Smooth muscle cell of the brain vasculature (primary cell): Measurements from ENCODE around the gene CDKAL1.
"Not testable (repeated sequence)": the region's sequence is repeated elsewhere in the genome, so short reads cannot be mapped to it uniquely, and the experiment has no call there.

Experiments
- DNase-seq: peaks from one replicate; pipeline ENCODE4 v3.0.0-alpha.2; 2012; ENCODE audit warnings: low read depth, low spot score

CDKAL1 gene

GRCh38 chr6:21022343-21023107 lies 488.3 kb downstream of the CDKAL1 start:
- DNase-seq: no peak

DNA sequence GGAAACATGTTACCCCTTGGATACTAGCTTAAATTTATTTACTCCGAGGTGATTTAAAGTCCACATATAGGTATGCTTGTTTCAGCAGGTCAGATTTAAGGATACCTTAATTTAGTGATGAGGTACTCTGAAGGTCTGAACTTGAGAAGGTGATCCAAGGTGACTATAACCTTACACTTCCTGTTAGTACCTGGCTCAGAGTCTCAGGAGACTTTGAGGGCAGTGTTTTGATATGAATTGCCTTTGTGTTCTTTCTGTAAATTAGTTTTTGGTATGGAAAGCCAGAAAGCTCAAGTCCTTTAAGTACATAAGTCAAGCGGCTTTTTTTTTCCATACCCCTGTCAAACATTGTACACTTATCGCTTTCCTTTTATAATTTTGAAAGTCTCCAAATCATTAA lies 489.0 kb downstream of the CDKAL1 start:
- no peak for DNase-seq

- DNase-seq: no peak
Observed at GRCh38 chr6:21024616-21025015, 490.4 kb downstream of the CDKAL1 start.

DNA sequence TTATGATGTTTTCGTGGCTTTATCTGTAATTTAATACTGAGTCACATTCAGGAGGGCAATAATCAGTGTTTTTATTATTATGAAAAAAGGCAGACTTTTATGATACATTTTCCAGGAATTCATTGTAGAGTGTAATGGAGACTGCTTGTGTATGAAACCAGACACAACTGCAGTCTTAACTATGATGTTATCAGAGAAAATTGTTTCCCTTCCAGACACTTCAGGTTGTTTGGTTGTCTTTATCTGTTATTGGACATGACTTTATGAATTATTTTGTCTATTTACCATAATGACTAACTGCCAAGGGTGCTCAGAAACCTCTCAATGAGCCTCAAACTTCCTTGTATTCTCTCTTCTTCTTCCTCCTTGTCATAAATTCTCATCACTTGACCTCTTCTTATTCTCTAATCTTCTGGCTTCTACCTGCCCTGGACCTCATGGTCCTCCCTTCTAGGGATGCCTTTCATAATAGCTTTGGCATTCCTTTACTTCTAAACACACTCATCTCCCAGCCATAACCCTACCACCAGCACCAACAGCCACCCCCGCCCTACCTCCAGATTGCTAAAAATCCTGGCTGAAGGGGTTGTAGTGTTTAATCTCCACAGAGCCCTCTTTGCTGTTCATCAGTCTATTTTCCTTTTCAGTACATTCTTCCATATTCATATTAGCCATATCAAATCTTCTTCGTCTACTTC lies 492.5 kb downstream of the CDKAL1 start:
- DNase-seq: no peak

GRCh38 chr6:21027507-21027906 lies 493.2 kb downstream of the CDKAL1 start:
- DNase-seq: no peak

GRCh38 chr6:21031182-21031581 lies 496.9 kb downstream of the CDKAL1 start:
- DNase-seq: no peak

GRCh38 chr6:21033084-21033483 lies 498.8 kb downstream of the CDKAL1 start:
- no peak for DNase-seq

GRCh38 chr6:21033575-21034026 lies 499.3 kb downstream of the CDKAL1 start:
- no peak for DNase-seq

DNA sequence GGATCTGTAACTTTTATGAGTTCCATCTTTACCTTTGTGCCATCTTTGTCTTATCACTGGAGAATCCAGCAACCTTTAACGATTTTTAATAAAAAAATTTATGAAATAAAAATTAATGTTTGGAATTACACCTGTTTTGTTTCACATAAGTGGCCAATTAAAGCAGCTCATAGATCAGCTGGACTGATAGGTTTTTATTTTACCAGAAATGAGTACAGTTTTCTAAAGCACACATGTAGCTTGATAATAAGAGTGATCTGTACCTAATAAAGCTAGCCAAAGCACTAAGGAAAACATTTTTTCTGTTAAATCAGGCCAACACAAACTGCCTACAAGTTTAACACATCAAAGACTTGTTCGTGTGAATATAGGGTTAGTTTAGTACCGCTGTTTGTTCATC lies 500.1 kb downstream of the CDKAL1 start:
- DNase-seq: no peak

DNA sequence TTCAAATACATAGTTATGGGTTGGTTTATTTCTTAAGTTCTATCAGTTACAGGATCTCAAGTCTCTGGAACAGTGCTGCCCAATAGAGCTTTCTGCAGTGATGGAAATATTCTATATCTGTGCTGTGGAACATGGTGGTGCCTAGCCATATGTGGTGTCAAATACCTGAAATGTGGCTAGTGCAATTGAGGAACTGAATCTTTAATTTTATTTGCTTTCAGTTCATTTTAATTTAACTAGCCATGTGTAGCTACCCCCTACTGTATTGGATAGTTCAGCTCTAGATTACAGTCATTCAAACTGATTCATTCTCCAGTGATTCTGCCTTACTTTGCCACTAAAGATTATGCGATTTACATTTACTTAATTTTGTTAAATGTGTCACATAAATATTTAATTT lies 503.2 kb downstream of the CDKAL1 start:
- no peak for DNase-seq

- DNase-seq: no peak
Observed at GRCh38 chr6:21039926-21040325, 505.7 kb downstream of the CDKAL1 start.

GRCh38 chr6:21045135-21045700 lies 511.0 kb downstream of the CDKAL1 start:
- no peak for DNase-seq

- no peak for DNase-seq
Observed at GRCh38 chr6:21046276-21046675, 512.0 kb downstream of the CDKAL1 start.

- DNase-seq: no peak
Observed at GRCh38 chr6:21048047-21048446, 513.8 kb downstream of the CDKAL1 start.

GRCh38 chr6:21049148-21049547 lies 514.9 kb downstream of the CDKAL1 start:
- no peak for DNase-seq

DNA sequence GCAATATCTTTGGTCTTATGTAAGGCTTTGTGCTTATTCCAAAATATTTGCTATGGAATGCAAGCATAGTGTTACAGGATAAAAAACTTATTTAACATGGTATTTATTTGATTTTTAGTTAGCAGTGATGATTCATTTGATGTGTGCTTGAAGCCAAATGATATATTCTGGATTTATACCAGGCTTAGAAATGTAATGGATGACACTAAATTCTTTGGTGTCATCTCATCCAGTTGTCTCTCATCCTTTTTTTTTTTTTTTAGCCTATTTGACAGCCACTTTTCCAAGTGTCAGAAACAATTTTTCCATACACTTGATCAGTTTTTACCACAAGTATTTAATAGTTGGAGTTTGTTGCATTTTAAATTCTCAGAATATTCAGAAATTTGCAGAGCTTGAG lies 515.3 kb downstream of the CDKAL1 start:
- no peak for DNase-seq

GRCh38 chr6:21050935-21051334 lies 516.7 kb downstream of the CDKAL1 start:
- DNase-seq: no peak

DNA sequence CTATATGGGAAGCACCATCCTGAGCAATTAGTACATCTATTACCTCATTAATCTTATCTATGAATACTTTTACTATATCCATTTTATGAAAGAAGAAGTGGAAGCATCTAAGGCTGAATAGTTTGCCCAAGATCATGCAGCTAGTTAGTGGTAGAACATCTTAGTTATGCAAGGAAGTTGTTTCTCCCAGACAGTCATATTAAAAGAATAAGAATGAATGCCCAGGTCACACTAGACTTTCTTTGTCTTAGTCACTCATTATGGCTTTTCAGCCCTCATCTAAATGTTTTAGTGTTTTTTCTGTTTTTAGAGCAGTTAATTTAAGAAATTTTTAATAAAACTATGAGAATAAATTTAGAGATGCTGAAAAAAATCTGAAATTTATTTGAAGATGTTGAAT lies 517.5 kb downstream of the CDKAL1 start:
- no peak for DNase-seq

DNA sequence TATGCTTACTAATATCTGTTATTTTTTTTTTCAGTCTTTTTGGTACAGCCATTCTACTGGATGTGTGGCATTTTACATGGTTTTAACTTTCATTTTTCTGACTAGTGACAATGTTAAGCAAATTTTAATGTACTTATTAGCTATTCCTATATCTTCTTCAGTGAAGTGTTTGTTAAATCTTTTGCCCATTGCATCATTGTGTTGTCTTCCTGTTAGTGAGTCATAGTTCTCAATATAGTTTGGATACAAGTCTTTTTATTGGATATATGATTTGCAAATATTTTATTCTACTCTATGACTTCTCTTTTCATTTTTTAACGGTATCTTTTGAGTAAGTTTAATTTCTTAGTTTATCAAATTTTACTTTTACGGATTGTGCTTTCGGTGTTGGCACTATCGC lies 519.4 kb downstream of the CDKAL1 start:
- DNase-seq: no peak

GRCh38 chr6:21055480-21055879 lies 521.2 kb downstream of the CDKAL1 start:
- not testable (repeated sequence) for DNase-seq

- no peak for DNase-seq
Observed at GRCh38 chr6:21061892-21062291, 527.6 kb downstream of the CDKAL1 start.

- DNase-seq: no peak
Observed at GRCh38 chr6:21064756-21065340, 530.6 kb downstream of the CDKAL1 start.
